Measurements from ENCODE around the gene AXIN2. TPM values are rescaled to one million over a fixed set of nuclear protein-coding genes. Genes with fewer than 3 reads are reported as not detected.

The AXIN2 gene
- total and polyA plus RNA-seq, 10 of the 15 experiments (the other 5 are each of a cell fraction or from before 2014, with no cell fraction given) = 0.47 to 7.8 (median 3.1) TPM

DNA sequence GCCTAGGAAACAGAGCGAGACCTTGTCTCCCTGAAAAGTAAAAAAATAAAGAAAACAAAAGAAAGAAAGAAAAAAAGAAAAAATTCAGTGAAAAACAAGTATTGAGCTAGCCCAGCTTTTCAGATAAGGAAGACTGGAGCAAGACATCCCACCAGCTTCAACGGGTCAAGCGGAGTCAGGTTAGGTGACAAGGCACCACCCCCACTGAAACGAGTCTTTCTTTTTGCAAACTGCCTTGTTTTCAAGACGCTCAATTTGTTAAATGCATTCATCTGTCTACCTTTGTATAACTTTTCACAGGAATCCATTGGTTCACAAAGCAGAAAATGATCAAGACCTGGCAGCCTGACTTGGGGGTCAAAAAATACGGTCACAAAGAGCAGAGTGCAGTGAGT, 10.7 kb upstream of the AXIN2 start:
- ChIA-PET RAD21 (ENCODE audit: unreplicated experiment) (no interaction called here), SMC1A (ENCODE audit: uncharacterized antibody, unreplicated experiment) (interaction anchor here (1.0 kb wide), 1 partner anchor 310 kb away, joined by 4 read pairs; no protein-coding TSS in a partner anchor), CTCF (no interaction called here), POLR2A (interaction anchor here (0.7 kb wide), 1 partner anchor 83 kb away, joined by 6 read pairs; no protein-coding TSS in a partner anchor)
- no peaks in the 10 kb centered on the region for H3K79me2 ChIP-seq (ENCODE audit: control insufficient read depth, insufficient read depth, low read length)
- BruUV-seq (replicated peaks) = no TSS peak
- no peak for DNase-seq (ENCODE audit: low read depth, low spot score)
- H4K20me1 ChIP-seq (ENCODE audit: control insufficient read depth, insufficient read depth) = no peaks in the 10 kb centered on the region
- intact Hi-C loops (cut with micrococcal nuclease; ENCODE audit: unreplicated experiment) (no loop called here), in situ Hi-C loops (cut with MboI) (loop anchor here (25.0 kb wide), 1 partner anchor 610 kb away; no protein-coding TSS in a partner anchor)
- no peaks in the 10 kb centered on the region; the same call in 2 of the 3 replicates for H3K9me3 ChIP-seq (replicated peaks; ENCODE audit: control insufficient read depth, insufficient read depth, low read length)
- H3K4me2 ChIP-seq (ENCODE audit: control insufficient read depth, insufficient read depth) = no peak overlapping the region
- no peak for ATAC-seq
- H3K36me3 ChIP-seq (ENCODE audit: control insufficient read depth in 2 of 2, insufficient read depth in 2 of 2, low read length in 1 of 2) = no peaks in the 10 kb centered on the region
- H2AFZ ChIP-seq (ENCODE audit: control insufficient read depth, low read depth, low read length) = no peak overlapping the region
- WGBS (ENCODE audit: insufficient coverage, insufficient replicate concordance, low lambda C conversion rate, missing lambda C conversion rate) = 17% methylated on average over 6 of the region's 6 CpGs
- no peak overlapping the region for H3K4me3 ChIP-seq
- no peak for TF ChIP-seq RB1 (IDR thresholded peaks at IDR 0.05; ENCODE audit: borderline replicate concordance)
- TF ChIP-seq, protein P1, sequence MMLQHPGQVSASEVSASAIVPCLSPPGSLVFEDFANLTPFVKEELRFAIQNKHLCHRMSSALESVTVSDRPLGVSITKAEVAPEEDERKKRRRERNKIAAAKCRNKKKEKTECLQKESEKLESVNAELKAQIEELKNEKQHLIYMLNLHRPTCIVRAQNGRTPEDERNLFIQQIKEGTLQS (IDR thresholded peaks at IDR 0.05; ENCODE audit: borderline replicate concordance, extremely low read depth, low read depth, low read length) = no peak
- TF ChIP-seq, protein P2, sequence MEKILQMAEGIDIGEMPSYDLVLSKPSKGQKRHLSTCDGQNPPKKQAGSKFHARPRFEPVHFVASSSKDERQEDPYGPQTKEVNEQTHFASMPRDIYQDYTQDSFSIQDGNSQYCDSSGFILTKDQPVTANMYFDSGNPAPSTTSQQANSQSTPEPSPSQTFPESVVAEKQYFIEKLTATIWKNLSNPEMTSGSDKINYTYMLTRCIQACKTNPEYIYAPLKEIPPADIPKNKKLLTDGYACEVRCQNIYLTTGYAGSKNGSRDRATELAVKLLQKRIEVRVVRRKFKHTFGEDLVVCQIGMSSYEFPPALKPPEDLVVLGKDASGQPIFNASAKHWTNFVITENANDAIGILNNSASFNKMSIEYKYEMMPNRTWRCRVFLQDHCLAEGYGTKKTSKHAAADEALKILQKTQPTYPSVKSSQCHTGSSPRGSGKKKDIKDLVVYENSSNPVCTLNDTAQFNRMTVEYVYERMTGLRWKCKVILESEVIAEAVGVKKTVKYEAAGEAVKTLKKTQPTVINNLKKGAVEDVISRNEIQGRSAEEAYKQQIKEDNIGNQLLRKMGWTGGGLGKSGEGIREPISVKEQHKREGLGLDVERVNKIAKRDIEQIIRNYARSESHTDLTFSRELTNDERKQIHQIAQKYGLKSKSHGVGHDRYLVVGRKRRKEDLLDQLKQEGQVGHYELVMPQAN (conservative IDR thresholded peaks at IDR 0.05) = no peak
- TF ChIP-seq ZSCAN29 (IDR thresholded peaks at IDR 0.05) = no peak
- TF ChIP-seq, protein P3, sequence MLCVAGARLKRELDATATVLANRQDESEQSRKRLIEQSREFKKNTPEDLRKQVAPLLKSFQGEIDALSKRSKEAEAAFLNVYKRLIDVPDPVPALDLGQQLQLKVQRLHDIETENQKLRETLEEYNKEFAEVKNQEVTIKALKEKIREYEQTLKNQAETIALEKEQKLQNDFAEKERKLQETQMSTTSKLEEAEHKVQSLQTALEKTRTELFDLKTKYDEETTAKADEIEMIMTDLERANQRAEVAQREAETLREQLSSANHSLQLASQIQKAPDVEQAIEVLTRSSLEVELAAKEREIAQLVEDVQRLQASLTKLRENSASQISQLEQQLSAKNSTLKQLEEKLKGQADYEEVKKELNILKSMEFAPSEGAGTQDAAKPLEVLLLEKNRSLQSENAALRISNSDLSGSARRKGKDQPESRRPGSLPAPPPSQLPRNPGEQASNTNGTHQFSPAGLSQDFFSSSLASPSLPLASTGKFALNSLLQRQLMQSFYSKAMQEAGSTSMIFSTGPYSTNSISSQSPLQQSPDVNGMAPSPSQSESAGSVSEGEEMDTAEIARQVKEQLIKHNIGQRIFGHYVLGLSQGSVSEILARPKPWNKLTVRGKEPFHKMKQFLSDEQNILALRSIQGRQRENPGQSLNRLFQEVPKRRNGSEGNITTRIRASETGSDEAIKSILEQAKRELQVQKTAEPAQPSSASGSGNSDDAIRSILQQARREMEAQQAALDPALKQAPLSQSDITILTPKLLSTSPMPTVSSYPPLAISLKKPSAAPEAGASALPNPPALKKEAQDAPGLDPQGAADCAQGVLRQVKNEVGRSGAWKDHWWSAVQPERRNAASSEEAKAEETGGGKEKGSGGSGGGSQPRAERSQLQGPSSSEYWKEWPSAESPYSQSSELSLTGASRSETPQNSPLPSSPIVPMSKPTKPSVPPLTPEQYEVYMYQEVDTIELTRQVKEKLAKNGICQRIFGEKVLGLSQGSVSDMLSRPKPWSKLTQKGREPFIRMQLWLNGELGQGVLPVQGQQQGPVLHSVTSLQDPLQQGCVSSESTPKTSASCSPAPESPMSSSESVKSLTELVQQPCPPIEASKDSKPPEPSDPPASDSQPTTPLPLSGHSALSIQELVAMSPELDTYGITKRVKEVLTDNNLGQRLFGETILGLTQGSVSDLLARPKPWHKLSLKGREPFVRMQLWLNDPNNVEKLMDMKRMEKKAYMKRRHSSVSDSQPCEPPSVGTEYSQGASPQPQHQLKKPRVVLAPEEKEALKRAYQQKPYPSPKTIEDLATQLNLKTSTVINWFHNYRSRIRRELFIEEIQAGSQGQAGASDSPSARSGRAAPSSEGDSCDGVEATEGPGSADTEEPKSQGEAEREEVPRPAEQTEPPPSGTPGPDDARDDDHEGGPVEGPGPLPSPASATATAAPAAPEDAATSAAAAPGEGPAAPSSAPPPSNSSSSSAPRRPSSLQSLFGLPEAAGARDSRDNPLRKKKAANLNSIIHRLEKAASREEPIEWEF (IDR thresholded peaks at IDR 0.05; ENCODE audit: insufficient replicate concordance, low read depth, low read length) = no peak
- no peak for TF ChIP-seq BMI1 (IDR thresholded peaks at IDR 0.05; ENCODE audit: borderline replicate concordance)
- no peak for TF ChIP-seq HDGF (IDR thresholded peaks at IDR 0.05)
- TF ChIP-seq, protein P4, sequence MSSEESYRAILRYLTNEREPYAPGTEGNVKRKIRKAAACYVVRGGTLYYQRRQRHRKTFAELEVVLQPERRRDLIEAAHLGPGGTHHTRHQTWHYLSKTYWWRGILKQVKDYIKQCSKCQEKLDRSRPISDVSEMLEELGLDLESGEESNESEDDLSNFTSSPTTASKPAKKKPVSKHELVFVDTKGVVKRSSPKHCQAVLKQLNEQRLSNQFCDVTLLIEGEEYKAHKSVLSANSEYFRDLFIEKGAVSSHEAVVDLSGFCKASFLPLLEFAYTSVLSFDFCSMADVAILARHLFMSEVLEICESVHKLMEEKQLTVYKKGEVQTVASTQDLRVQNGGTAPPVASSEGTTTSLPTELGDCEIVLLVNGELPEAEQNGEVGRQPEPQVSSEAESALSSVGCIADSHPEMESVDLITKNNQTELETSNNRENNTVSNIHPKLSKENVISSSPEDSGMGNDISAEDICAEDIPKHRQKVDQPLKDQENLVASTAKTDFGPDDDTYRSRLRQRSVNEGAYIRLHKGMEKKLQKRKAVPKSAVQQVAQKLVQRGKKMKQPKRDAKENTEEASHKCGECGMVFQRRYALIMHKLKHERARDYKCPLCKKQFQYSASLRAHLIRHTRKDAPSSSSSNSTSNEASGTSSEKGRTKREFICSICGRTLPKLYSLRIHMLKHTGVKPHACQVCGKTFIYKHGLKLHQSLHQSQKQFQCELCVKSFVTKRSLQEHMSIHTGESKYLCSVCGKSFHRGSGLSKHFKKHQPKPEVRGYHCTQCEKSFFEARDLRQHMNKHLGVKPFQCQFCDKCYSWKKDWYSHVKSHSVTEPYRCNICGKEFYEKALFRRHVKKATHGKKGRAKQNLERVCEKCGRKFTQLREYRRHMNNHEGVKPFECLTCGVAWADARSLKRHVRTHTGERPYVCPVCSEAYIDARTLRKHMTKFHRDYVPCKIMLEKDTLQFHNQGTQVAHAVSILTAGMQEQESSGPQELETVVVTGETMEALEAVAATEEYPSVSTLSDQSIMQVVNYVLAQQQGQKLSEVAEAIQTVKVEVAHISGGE (CRISPR knock-in tag; IDR thresholded peaks at IDR 0.05) = no peak
- TF ChIP-seq SPI1 (IDR thresholded peaks at IDR 0.05; ENCODE audit: borderline replicate concordance, insufficient read depth, low read depth, low read length) = no peak
- TF ChIP-seq, protein P5, sequence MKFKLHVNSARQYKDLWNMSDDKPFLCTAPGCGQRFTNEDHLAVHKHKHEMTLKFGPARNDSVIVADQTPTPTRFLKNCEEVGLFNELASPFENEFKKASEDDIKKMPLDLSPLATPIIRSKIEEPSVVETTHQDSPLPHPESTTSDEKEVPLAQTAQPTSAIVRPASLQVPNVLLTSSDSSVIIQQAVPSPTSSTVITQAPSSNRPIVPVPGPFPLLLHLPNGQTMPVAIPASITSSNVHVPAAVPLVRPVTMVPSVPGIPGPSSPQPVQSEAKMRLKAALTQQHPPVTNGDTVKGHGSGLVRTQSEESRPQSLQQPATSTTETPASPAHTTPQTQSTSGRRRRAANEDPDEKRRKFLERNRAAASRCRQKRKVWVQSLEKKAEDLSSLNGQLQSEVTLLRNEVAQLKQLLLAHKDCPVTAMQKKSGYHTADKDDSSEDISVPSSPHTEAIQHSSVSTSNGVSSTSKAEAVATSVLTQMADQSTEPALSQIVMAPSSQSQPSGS (IDR thresholded peaks at IDR 0.05; ENCODE audit: low read length) = no peak
- TF ChIP-seq FOS (IDR thresholded peaks at IDR 0.05; ENCODE audit: borderline replicate concordance, extremely low read depth, insufficient read length) = no peak
- H3K9ac ChIP-seq (ENCODE audit: control insufficient read depth, insufficient read depth, low read length) = no peak overlapping the region
- H3K4me1 ChIP-seq (ENCODE audit: control insufficient read depth, insufficient read depth, low read length) = peaks cover 21% of the 10 kb centered on the region
- no peaks in the 10 kb centered on the region for H3K27me3 ChIP-seq (replicated peaks in 1 of 2; ENCODE audit: control insufficient read depth in 2 of 2, insufficient read depth in 2 of 2, low read length in 1 of 2)
- FAIRE-seq = no peak
- no peak overlapping the region for H3K27ac ChIP-seq (ENCODE audit: control insufficient read depth, insufficient read depth)
